Left renal pelvis (tissue), 4 donors: ENCODE measurements around the gene PRR33. TPM values are rescaled to one million over a fixed set of nuclear protein-coding genes. Genes with fewer than 3 reads are reported as not detected.
"Not testable (repeated sequence)": the region's sequence is repeated elsewhere in the genome, so short reads cannot be mapped to it uniquely, and the experiment has no call there.

Experiments
- DNase-seq, 4 donors: peaks; one replicate each; pipeline ENCODE4 v3.0.0-alpha.2; 2013; ENCODE audit warnings: low read depth in 4 of 4, low spot score in 3 of 4
- polyA plus RNA-seq, 4 donors: library from polyadenylated mRNA; unstranded; fragments of 120-200 nt; gene quantifications; one replicate each; pipeline ENCODE4 v1.2.1, GENCODE V29; 2013; ENCODE audit not compliant: insufficient read length in 4 of 4

PRR33 gene
- polyA plus RNA-seq, result under 1 TPM; 0.04 to 0.26 (median 0.17) TPM

GRCh38 chr11:1891831-1892115, at the start of gene PRR33:
Gene PRR33 (minus strand): TSS chr11:1891895. CDS start chr11:1890584, 1,311 bp downstream.
- no peak for DNase-seq

GRCh38 chr11:1939788-1940187, 48.1 kb upstream of the PRR33 start:
- not testable (repeated sequence) for DNase-seq

- no peak for DNase-seq
Measured at GRCh38 chr11:1939006-1939625, 47.4 kb upstream of the PRR33 start.

GRCh38 chr11:1938343-1939005, 46.8 kb upstream of the PRR33 start:
- DNase-seq, result no peak

GRCh38 chr11:1937616-1938342, 46.1 kb upstream of the PRR33 start:
- no peak for DNase-seq

GRCh38 chr11:1936781-1937615, 45.3 kb upstream of the PRR33 start:
- DNase-seq, result no peak

GRCh38 chr11:1936072-1936780, 44.5 kb upstream of the PRR33 start:
- DNase-seq, result no peak

GRCh38 chr11:1935156-1936071, 43.7 kb upstream of the PRR33 start:
- DNase-seq, result no peak

GRCh38 chr11:1934335-1935155, 42.9 kb upstream of the PRR33 start:
- DNase-seq, result no peak

- DNase-seq, result no peak
Measured at GRCh38 chr11:1933416-1934334, 42.0 kb upstream of the PRR33 start.

GRCh38 chr11:1932681-1933080, 41.0 kb upstream of the PRR33 start:
- no peak for DNase-seq

- no peak for DNase-seq
Measured at GRCh38 chr11:1932105-1932480, 40.4 kb upstream of the PRR33 start.

GRCh38 chr11:1931341-1932104, 39.8 kb upstream of the PRR33 start:
- no peak for DNase-seq

- no peak for DNase-seq
Measured at GRCh38 chr11:1930462-1930830, 38.8 kb upstream of the PRR33 start.

GRCh38 chr11:1929621-1930461, 38.1 kb upstream of the PRR33 start:
- DNase-seq, result no peak
